Measurements from ENCODE around the gene TYR.

- TF ChIP-seq EP300 (IDR thresholded peaks at IDR 0.05) = no peak
- TF ChIP-seq CTCF (IDR thresholded peaks at IDR 0.05) = no peak
These were observed 30.4 kb upstream of the TYR start for GRCh38 chr11:89147229-89147628.

Measured in stomach (tissue), 4 donors.